ENCODE measurements around the gene PLXNB3. TPM values are rescaled to one million over a fixed set of nuclear protein-coding genes. Genes with fewer than 3 reads are reported as not detected.

PLXNB3 gene
- total RNA-seq, 1 experiment from 2014 or later, result 14.3 TPM

DNA sequence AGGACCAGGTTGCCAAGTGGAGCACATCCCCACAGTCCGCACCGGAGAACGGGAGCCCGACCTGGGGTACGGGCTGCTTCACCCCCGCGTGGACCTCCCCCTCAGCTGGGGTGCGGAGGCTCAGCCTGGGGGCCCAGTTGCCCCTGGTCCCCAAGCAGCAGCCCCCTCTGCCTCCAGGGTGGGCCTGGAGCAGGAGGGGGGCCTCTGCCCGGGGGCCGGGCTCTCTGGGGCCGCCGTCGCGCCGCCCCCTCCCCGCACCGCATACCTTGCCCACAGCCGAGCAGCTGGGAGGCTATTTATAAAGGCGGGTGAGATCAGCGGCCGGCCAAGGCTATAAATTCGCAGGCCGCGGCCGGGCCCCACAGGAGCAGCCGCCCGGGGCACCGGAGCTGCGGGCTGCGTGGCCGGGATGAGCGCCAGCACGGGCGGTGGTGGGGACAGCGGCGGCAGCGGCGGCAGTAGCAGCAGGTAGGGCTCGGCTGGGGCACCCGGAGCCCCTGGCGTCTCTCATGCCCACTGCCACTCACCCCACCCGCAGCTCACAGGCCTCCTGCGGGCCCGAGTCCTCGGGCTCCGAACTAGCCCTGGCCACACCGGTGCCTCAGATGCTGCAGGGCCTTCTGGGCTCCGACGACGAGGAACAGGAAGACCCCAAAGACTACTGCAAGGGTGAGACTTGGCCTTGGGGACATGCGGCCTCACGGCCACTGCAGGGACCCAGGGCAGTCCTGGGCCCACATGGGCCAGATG is 16.8 kb downstream of the PLXNB3 start, which contains the start of gene SRPK3:
SRPK3 (plus strand) TSS at position 364 of the 750 bp plus-strand sequence; CDS start at position 410, 46 bp downstream.
- TF ChIP-seq, protein P1, sequence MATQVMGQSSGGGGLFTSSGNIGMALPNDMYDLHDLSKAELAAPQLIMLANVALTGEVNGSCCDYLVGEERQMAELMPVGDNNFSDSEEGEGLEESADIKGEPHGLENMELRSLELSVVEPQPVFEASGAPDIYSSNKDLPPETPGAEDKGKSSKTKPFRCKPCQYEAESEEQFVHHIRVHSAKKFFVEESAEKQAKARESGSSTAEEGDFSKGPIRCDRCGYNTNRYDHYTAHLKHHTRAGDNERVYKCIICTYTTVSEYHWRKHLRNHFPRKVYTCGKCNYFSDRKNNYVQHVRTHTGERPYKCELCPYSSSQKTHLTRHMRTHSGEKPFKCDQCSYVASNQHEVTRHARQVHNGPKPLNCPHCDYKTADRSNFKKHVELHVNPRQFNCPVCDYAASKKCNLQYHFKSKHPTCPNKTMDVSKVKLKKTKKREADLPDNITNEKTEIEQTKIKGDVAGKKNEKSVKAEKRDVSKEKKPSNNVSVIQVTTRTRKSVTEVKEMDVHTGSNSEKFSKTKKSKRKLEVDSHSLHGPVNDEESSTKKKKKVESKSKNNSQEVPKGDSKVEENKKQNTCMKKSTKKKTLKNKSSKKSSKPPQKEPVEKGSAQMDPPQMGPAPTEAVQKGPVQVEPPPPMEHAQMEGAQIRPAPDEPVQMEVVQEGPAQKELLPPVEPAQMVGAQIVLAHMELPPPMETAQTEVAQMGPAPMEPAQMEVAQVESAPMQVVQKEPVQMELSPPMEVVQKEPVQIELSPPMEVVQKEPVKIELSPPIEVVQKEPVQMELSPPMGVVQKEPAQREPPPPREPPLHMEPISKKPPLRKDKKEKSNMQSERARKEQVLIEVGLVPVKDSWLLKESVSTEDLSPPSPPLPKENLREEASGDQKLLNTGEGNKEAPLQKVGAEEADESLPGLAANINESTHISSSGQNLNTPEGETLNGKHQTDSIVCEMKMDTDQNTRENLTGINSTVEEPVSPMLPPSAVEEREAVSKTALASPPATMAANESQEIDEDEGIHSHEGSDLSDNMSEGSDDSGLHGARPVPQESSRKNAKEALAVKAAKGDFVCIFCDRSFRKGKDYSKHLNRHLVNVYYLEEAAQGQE (IDR thresholded peaks at IDR 0.05; ENCODE audit: insufficient read depth in 1 of 2, low read depth in 2 of 2, low read length in 1 of 2), result no peak
- TF ChIP-seq TCF7L2 (IDR thresholded peaks at IDR 0.05; ENCODE audit: low read depth, low read length) (no peak), POLR2AphosphoS5 (IDR thresholded peaks at IDR 0.05; ENCODE audit: low read depth, low read length) (no peak), SIN3A (IDR thresholded peaks at IDR 0.05; ENCODE audit: borderline replicate concordance, insufficient read depth, low read depth, low read length) (no peak)
- TF ChIP-seq, protein P2, sequence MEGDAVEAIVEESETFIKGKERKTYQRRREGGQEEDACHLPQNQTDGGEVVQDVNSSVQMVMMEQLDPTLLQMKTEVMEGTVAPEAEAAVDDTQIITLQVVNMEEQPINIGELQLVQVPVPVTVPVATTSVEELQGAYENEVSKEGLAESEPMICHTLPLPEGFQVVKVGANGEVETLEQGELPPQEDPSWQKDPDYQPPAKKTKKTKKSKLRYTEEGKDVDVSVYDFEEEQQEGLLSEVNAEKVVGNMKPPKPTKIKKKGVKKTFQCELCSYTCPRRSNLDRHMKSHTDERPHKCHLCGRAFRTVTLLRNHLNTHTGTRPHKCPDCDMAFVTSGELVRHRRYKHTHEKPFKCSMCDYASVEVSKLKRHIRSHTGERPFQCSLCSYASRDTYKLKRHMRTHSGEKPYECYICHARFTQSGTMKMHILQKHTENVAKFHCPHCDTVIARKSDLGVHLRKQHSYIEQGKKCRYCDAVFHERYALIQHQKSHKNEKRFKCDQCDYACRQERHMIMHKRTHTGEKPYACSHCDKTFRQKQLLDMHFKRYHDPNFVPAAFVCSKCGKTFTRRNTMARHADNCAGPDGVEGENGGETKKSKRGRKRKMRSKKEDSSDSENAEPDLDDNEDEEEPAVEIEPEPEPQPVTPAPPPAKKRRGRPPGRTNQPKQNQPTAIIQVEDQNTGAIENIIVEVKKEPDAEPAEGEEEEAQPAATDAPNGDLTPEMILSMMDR (IDR thresholded peaks at IDR 0.05), result no peak
- H3K4me1 ChIP-seq (ENCODE audit: control insufficient read depth, insufficient read depth, low read length), result peaks cover 16% of the 10 kb centered on the region
- CTCF ChIA-PET, result no interaction called here
- POLR2A ChIA-PET, result no interaction called here
- 0 out of 2 replicates have a peak within 1 kb of the TSS, but pooled peaks have one; percentile 23 for H3K27ac ChIP-seq (ENCODE audit: low read length)
- intact Hi-C loops (cut with micrococcal nuclease; ENCODE audit: unreplicated experiment), result no loop called here
- H3K36me3 ChIP-seq (ENCODE audit: control insufficient read depth, insufficient read depth, low read length), result no peaks in the 10 kb centered on the region
- H3K27me3 ChIP-seq (ENCODE audit: control insufficient read depth, insufficient read depth, low read length), result no peaks in the 10 kb centered on the region
- ATAC-seq (peak; percentile 38), DNase-seq (ENCODE audit: low read depth, low spot score) (no peak)
- no peak within 1 kb of the TSS for H3K4me3 ChIP-seq (ENCODE audit: low read depth in 2 of 2, low read length in 2 of 2)
- no TSS peak for BruUV-seq (replicated peaks)
- no peaks in the 10 kb centered on the region for H3K9me3 ChIP-seq (ENCODE audit: control insufficient read depth, insufficient read depth, low read depth, low read length)
- in situ Hi-C loops (cut with HindIII; ENCODE audit: low pct_unique_long_range_greater_than_20kb, low sequenced_read_pairs), result no loop called here

DNA sequence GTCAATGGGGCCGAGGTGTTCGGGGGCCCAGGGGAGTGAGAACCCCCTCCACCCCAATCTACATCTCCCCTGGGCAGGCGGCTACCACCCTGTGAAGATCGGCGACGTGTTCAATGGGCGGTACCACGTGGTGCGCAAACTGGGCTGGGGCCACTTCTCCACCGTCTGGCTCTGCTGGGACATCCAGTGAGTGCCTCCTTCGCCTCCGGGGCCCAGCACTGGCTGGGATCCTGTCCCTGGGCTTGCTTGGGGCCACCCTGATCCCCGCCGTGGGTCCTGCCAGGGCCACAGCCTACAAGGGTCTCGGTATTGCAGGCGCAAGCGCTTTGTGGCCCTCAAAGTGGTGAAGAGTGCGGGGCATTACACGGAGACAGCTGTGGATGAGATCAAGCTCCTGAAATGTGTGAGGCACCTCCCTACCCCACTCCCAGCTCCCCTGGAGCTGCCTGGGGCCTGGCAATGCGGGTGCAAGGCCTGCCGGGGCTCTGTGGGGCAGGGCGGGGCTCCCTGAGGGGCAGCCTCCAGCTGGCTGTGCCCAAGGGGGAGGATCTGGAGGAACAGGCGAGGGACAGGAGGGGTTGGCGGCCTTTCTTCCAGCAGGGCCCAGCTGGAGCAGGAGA is 17.5 kb downstream of the PLXNB3 start:
- TF ChIP-seq, protein P2 (IDR thresholded peaks at IDR 0.05), result no peak
- TF ChIP-seq, protein P1 (IDR thresholded peaks at IDR 0.05; ENCODE audit: insufficient read depth in 1 of 2, low read depth in 2 of 2, low read length in 1 of 2), result no peak
- TF ChIP-seq SIN3A (IDR thresholded peaks at IDR 0.05; ENCODE audit: borderline replicate concordance, insufficient read depth, low read depth, low read length), result no peak
- ChIA-PET POLR2A (no interaction called here), CTCF (interaction anchor here (0.7 kb wide), 1 partner anchor 23 kb away, joined by 3 read pairs; no protein-coding TSS in a partner anchor)
- H3K36me3 ChIP-seq (ENCODE audit: control insufficient read depth, insufficient read depth, low read length), result no peaks in the 10 kb centered on the region
- H3K9me3 ChIP-seq (ENCODE audit: control insufficient read depth, insufficient read depth, low read depth, low read length), result no peaks in the 10 kb centered on the region
- peak; percentile 19 for ATAC-seq
- H3K27me3 ChIP-seq (ENCODE audit: control insufficient read depth, insufficient read depth, low read length), result no peaks in the 10 kb centered on the region
- no peak overlapping the region for H3K4me3 ChIP-seq (ENCODE audit: low read depth in 2 of 2, low read length in 2 of 2)
- DNase-seq (ENCODE audit: low read depth, low spot score), result no peak
- 0 out of 2 replicates have a peak overlapping the region, but pooled peaks have one; percentile 23 for H3K27ac ChIP-seq (ENCODE audit: low read length)
- in situ Hi-C loops (cut with HindIII; ENCODE audit: low pct_unique_long_range_greater_than_20kb, low sequenced_read_pairs), result no loop called here
- BruUV-seq (replicated peaks), result no TSS peak
- H3K4me1 ChIP-seq (ENCODE audit: control insufficient read depth, insufficient read depth, low read length), result peaks cover 16% of the 10 kb centered on the region
- intact Hi-C loops (cut with micrococcal nuclease; ENCODE audit: unreplicated experiment), result no loop called here
